GM12892 (cell line): Measurements from ENCODE around the gene RIPOR1.

Experiments
- POLR2A ChIP-seq: IDR thresholded peaks from 2 replicates; pipeline ENCODE4 v1.6.1; 2011; ENCODE audit warnings: low read depth, low read length, control low read depth
- POLR2AphosphoS5 ChIP-seq: IDR thresholded peaks from 2 replicates; pipeline ENCODE4 v1.6.1; 2011; ENCODE audit warnings: low read depth, low read length, control low read depth
- TAF1 ChIP-seq: IDR thresholded peaks from 2 replicates; pipeline ENCODE4 v1.6.1; 2011; ENCODE audit warnings: low read depth, mild to moderate bottlenecking, control low read depth, low read length, borderline replicate concordance

DNA sequence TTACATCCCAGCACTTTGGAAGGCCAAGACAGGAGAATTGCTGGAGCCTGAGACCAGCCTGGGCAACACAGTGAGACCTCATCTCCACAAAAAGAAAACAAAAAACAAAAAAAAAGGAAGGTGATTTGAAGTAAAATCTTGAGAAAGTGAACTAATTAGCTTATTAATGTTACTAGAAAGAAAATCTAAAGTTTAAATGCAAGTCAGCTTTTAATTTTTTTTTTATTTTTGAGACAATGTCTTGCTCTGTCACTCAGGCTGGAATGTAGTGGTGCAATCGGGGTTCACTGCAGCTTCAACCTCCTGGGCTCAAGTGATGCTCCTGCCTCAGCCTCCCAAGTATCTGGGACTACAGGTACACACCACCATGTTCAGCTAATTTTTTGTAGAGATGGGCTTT lies 30.2 kb downstream of the RIPOR1 start:
- TF ChIP-seq POLR2A (no peak), POLR2AphosphoS5 (no peak), TAF1 (no peak)
